HG03521 (cell line): ENCODE data around the gene TOP3B.

Experiments used
- ATAC-seq: cut with Tn5 transposase; IDR thresholded peaks from one replicate; pipeline ENCODE4 v1.9.1; 2021; ENCODE audit warnings: mild to moderate bottlenecking, moderate library complexity; ENCODE audit not compliant: unreplicated experiment

Gene TOP3B

DNA sequence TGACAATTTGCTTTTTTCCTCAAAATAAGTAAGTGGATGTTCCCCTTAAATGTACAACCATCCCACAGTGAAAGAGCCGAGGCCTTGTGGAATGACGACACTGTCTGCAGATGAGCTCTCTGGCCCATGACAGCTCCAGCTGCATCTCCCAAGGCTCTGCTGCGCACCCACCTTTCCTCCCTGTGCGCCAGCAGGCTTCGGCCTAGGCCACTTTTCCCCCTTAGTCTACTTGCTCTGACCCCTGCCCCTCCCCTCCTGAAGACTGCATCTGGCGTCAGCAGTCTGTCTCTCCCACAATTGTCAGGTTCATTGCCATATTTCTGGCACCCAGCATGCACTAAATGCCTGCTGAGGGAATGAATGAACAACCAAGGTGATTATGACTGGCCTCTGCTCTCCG is 2.0 kb downstream of the TOP3B start:
- ATAC-seq, result no peak

DNA sequence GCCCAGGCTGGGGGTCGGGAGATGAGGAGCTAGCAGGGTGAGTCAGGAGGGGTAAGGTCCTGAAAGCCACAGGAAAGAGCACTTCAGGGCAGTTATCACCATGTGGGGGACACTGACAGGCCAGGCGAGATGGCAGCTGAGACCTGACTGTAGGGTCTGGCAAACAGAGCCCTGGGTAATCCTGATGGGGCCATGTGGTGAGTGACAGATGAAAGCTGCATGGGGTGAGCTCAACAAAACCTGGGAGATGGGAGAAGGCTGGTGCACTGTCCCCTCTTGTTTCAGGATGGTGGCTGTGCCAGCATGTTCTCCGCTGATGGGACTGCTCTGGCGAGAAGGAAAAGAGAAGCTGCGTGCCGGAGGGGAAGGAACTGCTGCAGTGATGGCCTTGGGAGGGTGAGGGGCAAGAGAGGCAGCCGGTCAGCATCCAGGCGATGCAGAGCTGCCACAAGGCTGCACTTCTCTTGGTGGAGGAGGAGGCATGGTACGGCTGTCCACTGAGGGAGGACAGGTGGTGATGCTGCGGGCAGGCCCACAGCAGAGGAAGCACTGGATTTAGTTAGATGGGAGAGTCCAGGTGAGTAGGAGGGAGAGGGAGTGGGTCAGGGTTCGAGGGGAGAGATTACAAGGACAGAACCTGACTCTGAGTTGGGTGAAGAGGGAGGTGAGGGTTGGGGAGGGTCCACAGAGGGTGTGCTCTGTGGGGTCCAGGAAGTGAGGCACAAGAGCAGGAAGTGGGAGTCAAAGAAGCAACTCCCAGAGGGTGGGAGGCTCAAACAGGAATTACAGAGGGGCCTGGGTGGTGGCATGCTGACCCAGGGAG is 3.8 kb downstream of the TOP3B start:
- ATAC-seq, result no peak

GRCh38 chr22:21977814-21978213 is 4.8 kb downstream of the TOP3B start:
- ATAC-seq, result no peak

- no peak for ATAC-seq
Measured at GRCh38 chr22:21975854-21976345, 6.7 kb downstream of the TOP3B start.

- no peak for ATAC-seq
Measured at GRCh38 chr22:21975273-21975672, 7.3 kb downstream of the TOP3B start.

DNA sequence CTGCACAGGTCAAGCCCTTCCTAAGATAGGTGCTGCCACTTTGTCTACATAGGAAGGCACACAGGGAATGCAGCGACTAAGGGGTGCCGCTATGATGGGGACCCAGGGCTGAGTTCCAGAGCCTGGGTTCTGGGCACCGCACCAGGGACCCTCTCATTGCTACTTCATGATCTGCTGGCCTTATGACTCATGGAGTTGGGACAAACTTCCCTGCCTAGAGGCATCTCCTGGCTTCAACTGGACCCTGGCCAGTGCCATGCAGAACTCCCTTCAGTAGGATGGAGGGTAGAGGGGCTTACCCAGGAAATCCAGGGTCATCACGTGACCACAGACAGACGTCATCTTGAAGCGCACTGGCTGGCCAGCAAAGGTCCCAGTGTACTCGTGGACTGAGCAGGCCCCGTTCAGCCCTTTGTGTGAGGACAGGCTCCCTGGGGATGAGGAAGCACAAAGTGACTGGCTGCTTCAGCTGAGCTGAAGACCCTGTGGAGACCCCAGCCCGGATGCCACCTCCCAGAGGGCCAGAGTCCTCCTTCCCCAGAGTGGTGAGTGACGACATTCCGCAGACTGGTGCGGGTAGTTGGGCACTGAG is 8.4 kb downstream of the TOP3B start:
- no peak for ATAC-seq

- no peak for ATAC-seq
Measured at GRCh38 chr22:21972806-21973205, 9.8 kb downstream of the TOP3B start.

DNA sequence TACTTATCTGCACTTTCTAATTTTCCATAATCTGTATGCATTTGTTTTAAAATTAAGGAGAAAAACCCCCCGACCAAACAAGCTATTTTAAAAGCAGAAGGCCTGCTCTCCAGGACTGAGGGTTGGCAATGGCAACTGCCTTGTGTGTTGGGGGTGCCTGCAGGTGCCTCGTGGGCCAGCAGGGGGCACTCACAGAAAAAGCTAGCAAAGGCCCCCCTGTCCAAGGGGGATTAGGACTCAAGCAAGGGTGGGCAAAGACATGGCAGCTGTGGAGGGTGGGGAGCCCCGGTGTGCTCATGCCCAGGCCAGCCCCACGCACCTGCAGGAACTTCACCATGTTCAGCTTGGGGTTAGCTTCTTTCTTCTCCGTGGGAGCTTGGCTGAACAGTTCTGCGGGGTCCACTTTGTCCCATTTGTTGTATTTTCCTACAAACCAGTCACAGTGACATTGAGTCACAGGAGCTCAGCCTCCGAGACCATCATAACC is 10.3 kb downstream of the TOP3B start:
- ATAC-seq, result no peak

DNA sequence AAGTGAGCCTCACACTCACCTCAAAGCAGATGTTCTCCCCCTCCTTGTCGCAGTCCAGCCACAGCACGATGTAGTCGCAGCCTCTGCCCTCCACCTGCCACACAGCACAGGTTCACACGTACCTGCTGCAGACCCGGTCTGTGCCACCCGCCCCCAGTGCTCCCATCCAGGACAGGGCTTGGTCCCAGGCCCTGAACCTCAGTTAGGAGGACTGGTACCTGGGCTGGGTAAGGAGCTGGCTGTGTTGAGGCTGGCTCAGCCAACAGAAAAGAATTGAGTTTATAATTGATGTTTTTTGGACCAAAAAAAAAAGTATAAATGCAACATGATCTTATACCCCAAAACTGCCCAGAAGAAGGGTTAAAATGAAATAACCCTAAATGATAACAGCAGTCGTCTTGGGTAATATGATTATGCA is 10.7 kb downstream of the TOP3B start:
- ATAC-seq, result no peak

- ATAC-seq, result no peak
Measured at GRCh38 chr22:21970800-21971617, 11.6 kb downstream of the TOP3B start.

GRCh38 chr22:21970037-21970799 is 12.4 kb downstream of the TOP3B start:
- ATAC-seq, result no peak

DNA sequence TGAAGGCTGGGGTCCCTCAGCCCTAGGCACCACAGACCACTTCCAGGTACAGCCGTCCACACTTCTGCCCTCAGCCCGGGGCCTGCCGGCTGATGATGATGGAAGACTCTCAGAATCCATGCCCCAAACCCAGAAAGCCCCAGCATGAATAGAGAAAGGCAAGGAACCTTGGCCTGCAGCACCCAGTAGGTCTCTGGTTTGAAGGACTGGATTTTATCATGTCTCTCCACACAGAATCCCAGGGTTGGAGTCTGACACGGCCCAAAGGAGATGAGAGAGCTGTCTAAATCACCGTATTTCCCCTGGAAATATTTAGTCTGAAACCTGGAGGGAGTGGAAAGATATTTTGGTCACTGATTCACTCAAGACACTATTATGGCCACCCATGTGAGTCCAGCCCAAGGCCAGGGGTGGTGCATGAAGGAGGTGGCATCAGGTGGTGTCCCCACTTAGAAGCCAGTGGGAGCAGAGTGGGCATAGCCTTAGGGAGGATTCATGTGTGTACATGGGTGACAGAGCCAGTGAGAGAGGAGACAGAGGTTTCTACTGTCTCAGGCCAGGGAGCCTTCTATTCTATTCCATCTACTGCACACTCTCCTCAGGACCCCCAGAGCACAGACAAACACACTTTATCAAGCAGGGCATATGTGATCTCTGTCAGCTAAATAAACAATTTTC is 14.0 kb downstream of the TOP3B start:
- ATAC-seq, result no peak

GRCh38 chr22:21967693-21968271 is 14.8 kb downstream of the TOP3B start:
- no peak for ATAC-seq

- no peak for ATAC-seq
Measured at GRCh38 chr22:21966643-21967516, 15.7 kb downstream of the TOP3B start.

DNA sequence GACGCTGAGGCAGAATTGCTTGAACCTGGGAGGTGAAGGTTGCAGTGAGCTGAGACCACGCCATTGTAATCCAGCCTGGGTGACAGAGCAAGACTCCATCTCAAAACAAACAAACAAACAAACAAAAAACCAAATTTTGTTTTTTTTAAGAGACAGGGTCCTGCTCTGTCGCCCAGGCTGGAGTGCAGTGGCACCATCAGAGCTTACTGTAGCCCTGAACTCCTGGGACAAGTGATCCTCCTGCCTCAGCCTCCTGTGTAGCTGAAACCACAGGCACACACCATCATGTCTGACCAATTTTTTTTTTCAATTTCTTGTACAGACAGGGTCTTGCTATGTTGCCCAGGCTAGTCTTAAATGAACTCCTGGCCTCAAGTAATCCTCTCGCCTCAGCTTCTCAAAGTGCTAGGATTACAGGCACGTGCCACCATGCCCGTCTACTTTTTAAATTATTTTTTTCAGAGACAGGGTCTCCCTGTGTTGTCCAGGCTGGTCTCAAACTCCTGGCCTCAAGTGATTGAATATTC is 16.8 kb downstream of the TOP3B start:
- ATAC-seq, result no peak

DNA sequence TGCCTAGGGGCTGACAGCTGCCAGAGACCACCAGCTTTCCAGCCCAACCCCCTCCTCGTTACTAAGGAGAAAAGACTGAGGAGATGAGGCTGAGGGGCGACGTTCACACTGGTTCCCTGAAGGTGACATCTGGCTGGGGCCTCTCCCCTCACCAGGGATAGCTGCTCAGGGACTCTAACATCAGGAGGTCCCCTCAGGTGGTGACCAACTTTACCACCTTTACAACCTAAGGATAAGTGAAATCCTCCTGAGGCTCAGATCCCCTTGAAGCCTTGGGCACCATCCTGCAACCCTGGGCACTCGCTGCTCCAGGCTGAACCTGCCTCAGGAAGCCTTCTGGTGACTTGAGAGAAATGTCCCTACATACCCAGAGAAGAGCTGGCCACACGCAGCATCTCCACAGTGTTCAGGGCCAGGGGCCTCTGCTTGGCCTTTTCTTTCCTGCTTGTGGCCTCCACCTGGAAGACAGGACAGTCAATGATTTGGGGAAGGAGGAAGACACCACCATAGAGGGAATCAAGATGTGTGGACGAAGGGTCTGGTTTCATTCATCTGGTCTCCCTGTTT is 17.6 kb downstream of the TOP3B start:
- ATAC-seq, result no peak

DNA sequence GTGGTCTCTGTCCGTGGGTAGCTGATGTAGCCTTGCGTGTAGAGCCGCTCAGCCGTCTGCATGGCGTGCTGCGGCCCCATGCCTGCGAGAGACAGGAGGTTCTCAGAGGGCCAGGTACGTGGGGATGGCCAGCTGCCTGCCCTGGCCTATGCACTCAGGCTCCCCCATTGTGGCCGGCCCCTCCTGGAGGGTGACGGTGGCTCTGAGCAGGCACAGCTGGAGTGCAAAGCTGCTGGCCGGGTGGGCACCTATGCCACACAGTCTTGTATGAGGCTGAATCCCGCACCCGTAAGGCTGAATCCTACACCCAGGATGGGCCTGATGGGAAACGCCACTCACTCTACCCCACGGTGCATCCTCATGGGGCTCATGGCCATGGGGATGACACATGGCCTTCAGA is 18.4 kb downstream of the TOP3B start:
- ATAC-seq, result no peak

DNA sequence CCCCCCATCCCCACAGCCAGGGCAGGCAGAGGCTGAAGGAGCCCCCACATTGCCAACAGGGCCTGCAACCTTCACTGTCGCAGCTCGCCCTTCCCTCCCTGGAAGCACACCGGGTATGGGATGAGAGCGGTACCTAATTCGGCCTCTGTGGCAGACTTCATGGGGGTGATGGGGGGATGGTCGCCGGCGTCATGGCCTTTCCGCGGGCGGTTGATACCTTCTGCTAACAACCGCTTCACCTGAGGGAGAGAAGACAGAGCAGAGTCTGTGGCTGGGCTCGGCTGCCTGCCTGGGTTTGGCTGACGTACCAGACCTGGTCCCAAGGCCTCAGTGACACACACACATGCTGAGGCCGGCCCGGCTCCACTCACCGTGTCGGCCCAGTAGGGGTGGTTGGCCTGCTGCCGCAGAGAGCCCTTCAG is 18.8 kb downstream of the TOP3B start:
- no peak for ATAC-seq
